ENCODE results near the gene NKAIN4.

DNA sequence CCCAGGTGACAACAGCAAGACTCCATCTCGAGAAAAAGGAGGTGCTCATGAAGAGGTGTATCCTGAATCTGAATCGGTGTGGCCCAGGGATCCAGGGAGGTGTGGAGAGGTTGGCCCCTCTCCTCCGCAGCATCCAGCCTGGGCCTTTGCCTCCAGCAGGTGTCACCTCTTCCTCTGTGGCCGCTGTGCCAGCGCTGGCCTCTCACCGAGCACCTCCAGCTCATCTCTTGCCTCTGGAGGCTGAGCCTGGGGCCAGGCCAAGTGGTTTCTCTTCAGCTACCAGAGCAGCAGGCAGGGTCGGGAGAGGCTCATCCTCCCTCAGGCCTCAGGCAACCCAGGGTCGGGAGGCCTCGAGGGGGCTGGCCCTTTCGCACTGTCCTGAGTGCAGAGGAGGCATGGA, 37.5 kb upstream of the NKAIN4 start:
- TF ChIP-seq, protein P1, sequence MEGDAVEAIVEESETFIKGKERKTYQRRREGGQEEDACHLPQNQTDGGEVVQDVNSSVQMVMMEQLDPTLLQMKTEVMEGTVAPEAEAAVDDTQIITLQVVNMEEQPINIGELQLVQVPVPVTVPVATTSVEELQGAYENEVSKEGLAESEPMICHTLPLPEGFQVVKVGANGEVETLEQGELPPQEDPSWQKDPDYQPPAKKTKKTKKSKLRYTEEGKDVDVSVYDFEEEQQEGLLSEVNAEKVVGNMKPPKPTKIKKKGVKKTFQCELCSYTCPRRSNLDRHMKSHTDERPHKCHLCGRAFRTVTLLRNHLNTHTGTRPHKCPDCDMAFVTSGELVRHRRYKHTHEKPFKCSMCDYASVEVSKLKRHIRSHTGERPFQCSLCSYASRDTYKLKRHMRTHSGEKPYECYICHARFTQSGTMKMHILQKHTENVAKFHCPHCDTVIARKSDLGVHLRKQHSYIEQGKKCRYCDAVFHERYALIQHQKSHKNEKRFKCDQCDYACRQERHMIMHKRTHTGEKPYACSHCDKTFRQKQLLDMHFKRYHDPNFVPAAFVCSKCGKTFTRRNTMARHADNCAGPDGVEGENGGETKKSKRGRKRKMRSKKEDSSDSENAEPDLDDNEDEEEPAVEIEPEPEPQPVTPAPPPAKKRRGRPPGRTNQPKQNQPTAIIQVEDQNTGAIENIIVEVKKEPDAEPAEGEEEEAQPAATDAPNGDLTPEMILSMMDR (optimal IDR thresholded peaks at IDR 0.05 in 1 of 3, IDR thresholded peaks at IDR 0.05 in 1 of 3, conservative IDR thresholded peaks at IDR 0.05 in 1 of 3; ENCODE audit: extremely low read depth in 1 of 3, insufficient read depth in 2 of 3, low read length in 3 of 3), result no peak
- no peak for TF ChIP-seq EZH2 (IDR thresholded peaks at IDR 0.05; ENCODE audit: low read length)

All from keratinocyte (primary cell).